Endothelial cell of umbilical vein (primary cell): Measurements from ENCODE around the gene TMEM19. TPM values are rescaled to one million over a fixed set of nuclear protein-coding genes. Genes with fewer than 3 reads are reported as not detected.

ENCODE experiments used
- BruUV-seq: library from RNA; stranded (reverse); fragments of 400-500 nt; replicated peaks from 2 replicates; lab custom pipeline; 2021; lab: Mats Ljungman, UMichigan
- CTCF ChIA-PET: fragments of 300-600, 350-600 bp; sonication (Branson Sonifier 250); formaldehyde crosslinking; loops from one replicate; lab custom pipeline; 2021; ENCODE audit warnings: antibody characterized with exemption, inconsistent platforms; lab: Charles Lee
- POLR2A ChIA-PET: fragments of 300-600, 350-600 bp; sonication (Branson Sonifier 250); formaldehyde crosslinking; loops from one replicate; lab custom pipeline; 2021; ENCODE audit warnings: antibody characterized with exemption, inconsistent platforms; lab: Charles Lee
- DNase-seq: peaks from one replicate; pipeline ENCODE4 v3.0.0-alpha.2; 2011; ENCODE audit warnings: low read depth, low spot score
- FAIRE-seq: peaks from 2 replicates; lab custom pipeline; 2011; peaks lifted over from hg19 to GRCh38; lab: Jason Lieb, UNC
- H2AFZ ChIP-seq: 2 replicates; pipeline ENCODE4 v1.6.0; 2012; ENCODE audit warnings: low read depth, low read length, control low read depth, inconsistent platforms
- H3K27ac ChIP-seq: 2 replicates; pipeline ENCODE4 v1.5.1; 2011; ENCODE audit warnings: low read depth, mild to moderate bottlenecking, control low read depth, low read length, moderate library complexity; ENCODE audit not compliant: insufficient read depth
- H3K27me3 ChIP-seq, 2 experiments: 2 replicates each; pipeline versions ENCODE4 v1.6.0 to v1.6.1; 2011; ENCODE audit warnings: low read length in 2 of 2, mixed read lengths in 1 of 2; ENCODE audit not compliant: control insufficient read depth in 2 of 2, insufficient read depth in 2 of 2
- H3K36me3 ChIP-seq, 2 experiments: 2 replicates in 1 of 2; 3 replicates in 1 of 2; pipeline ENCODE4 v1.5.1; 2011; ENCODE audit warnings: low read length in 2 of 2, mild to moderate bottlenecking in 1 of 2, moderate library complexity in 1 of 2; ENCODE audit not compliant: control insufficient read depth in 2 of 2, insufficient read depth in 2 of 2; ENCODE audit errors: extremely low read depth in 1 of 2
- H3K4me1 ChIP-seq: 3 replicates; pipeline ENCODE4 v1.5.1; 2011; ENCODE audit warnings: mild to moderate bottlenecking, low read length; ENCODE audit not compliant: control insufficient read depth, insufficient read depth; ENCODE audit errors: extremely low read depth
- H3K4me2 ChIP-seq: 2 replicates; pipeline ENCODE4 v1.6.1; 2011; ENCODE audit warnings: low read length, control low read depth, mixed read lengths; ENCODE audit not compliant: insufficient read depth
- H3K4me3 ChIP-seq, 3 experiments: fragments of 200-600 bp in 1 of 3; sonication (generic), shearing (Covaris generic) in 1 of 3; replicated peaks in 1 of 3; 2 replicates each; pipeline ENCODE4 v1.5.1; 2011 to 2016; ENCODE audit warnings: control low read depth in 3 of 3, low read length in 3 of 3, mild to moderate bottlenecking in 2 of 3, inconsistent platforms in 1 of 3, low read depth in 1 of 3, moderate library complexity in 1 of 3; ENCODE audit not compliant: insufficient read depth in 1 of 3
- H3K79me2 ChIP-seq: 2 replicates; pipeline ENCODE4 v1.6.0; 2012; ENCODE audit warnings: low read length, inconsistent platforms; ENCODE audit not compliant: control insufficient read depth, insufficient read depth
- H3K9ac ChIP-seq: replicated peaks from 2 replicates; pipeline ENCODE3; 2011; ENCODE audit warnings: low read length, control low read depth; ENCODE audit not compliant: insufficient read depth; ENCODE audit errors: extremely low read depth
- H3K9me1 ChIP-seq: replicated peaks from 3 replicates; pipeline ENCODE4 v1.6.0; 2011; ENCODE audit warnings: mild to moderate bottlenecking, low read length; ENCODE audit not compliant: control insufficient read depth, insufficient read depth; ENCODE audit errors: extremely low read depth
- H3K9me3 ChIP-seq: replicated peaks from 2 replicates; pipeline ENCODE4 v1.5.1; 2012; ENCODE audit warnings: low read length, inconsistent platforms; ENCODE audit not compliant: control insufficient read depth, insufficient read depth
- H4K20me1 ChIP-seq: replicated peaks from 2 replicates; pipeline ENCODE3; 2011; ENCODE audit warnings: mild to moderate bottlenecking, low read length; ENCODE audit not compliant: control insufficient read depth, insufficient read depth; ENCODE audit errors: extremely low read depth
- CTCF ChIP-seq, 2 donors: IDR thresholded peaks; 1 replicate in 1 of 2; 2 replicates in 1 of 2; pipeline ENCODE4 v1.5.1; 2011; ENCODE audit warnings: low read length in 2 of 2, mild to moderate bottlenecking in 2 of 2, moderate library complexity in 2 of 2, control low read depth in 1 of 2, inconsistent platforms in 1 of 2, low read depth in 1 of 2; ENCODE audit not compliant: insufficient read depth in 1 of 2; ENCODE audit errors: extremely low read depth in 1 of 2
- EZH2 ChIP-seq: IDR thresholded peaks from 2 replicates; pipeline ENCODE4 v1.6.1; 2012; ENCODE audit warnings: borderline replicate concordance, low read depth, mild to moderate bottlenecking, moderate library complexity, low read length, inconsistent platforms; ENCODE audit not compliant: severe bottlenecking
- FOS ChIP-seq: IDR thresholded peaks from 2 replicates; pipeline ENCODE4 v1.6.1; 2011; ENCODE audit warnings: mild to moderate bottlenecking, low read length, moderate library complexity, borderline replicate concordance; ENCODE audit not compliant: insufficient read depth
- JUN ChIP-seq: IDR thresholded peaks from 2 replicates; pipeline ENCODE4 v1.6.1; 2011; ENCODE audit warnings: borderline replicate concordance, low read depth; ENCODE audit not compliant: insufficient read length, insufficient read depth
- POLR2AphosphoS5 ChIP-seq: IDR thresholded peaks from 2 replicates; pipeline ENCODE4 v1.6.1; 2012; ENCODE audit warnings: low read depth, mild to moderate bottlenecking, control low read depth, low read length, moderate library complexity; ENCODE audit not compliant: insufficient read depth
- dilution Hi-C: fragments of 300-500 bp; cut with MboI; formaldehyde crosslinking; loops from one replicate; pipeline ENCODE4 v1.15.0; 2019; ENCODE audit warnings: low sequenced_read_pairs; ENCODE audit not compliant: extremely low pct_ligation_motif_present
- intact Hi-C: fragments of 100-400 bp; cut with micrococcal nuclease; formaldehyde crosslinking; loops from one replicate; pipeline ENCODE4 v1.10.0; 2022
- polyA plus RNA-seq, 4 experiments: library from polyadenylated mRNA; depleted of rRNA in 3 of 4; stranded (reverse) in 3 of 4; unstranded in 1 of 4; fragments of >200 nt; gene quantifications; 2 replicates each; pipeline versions ENCODE4 v1.2.1 to v1.2.3, GENCODE V29; 2011 to 2012; ENCODE audit warnings: missing spikeins in 1 of 4
- total RNA-seq: library from RNA; stranded (reverse); gene quantifications from 2 replicates; pipeline ENCODE4 v1.2.3, GENCODE V29; 2021
- TF ChIP-seq, protein P1 (sequence below): IDR thresholded peaks from 2 replicates; pipeline ENCODE4 v1.6.1; 2011; ENCODE audit not compliant: insufficient read depth, insufficient read length

TMEM19 gene
- total and polyA plus RNA-seq, 2 donors (not counting 3 experiments of a cell fraction or from before 2014, with no cell fraction given), result 20.4 to 23.8 TPM

GRCh38 chr12:71683633-71684032, 2.2 kb upstream of the TMEM19 start:
- no peaks in the 10 kb centered on the region for H3K27me3 ChIP-seq
- no peak overlapping the region for H3K4me3 ChIP-seq
- no peak overlapping the region for H2AFZ ChIP-seq
- no peak overlapping the region for H3K9ac ChIP-seq
- no peaks in the 10 kb centered on the region for H4K20me1 ChIP-seq
- ChIA-PET CTCF (interaction anchor here (4.6 kb wide), 1 partner anchor 62 kb away, joined by 59 read pairs; no protein-coding TSS in a partner anchor), POLR2A (no interaction called here)
- no peaks in the 10 kb centered on the region for H3K9me3 ChIP-seq
- intact Hi-C loops, result no loop called here
- dilution Hi-C loops, result no loop called here
- peaks cover 4% of the 10 kb centered on the region for H3K4me1 ChIP-seq
- BruUV-seq, result no TSS peak
- FAIRE-seq (no peak), DNase-seq (no peak)
- no peaks in the 10 kb centered on the region for H3K36me3 ChIP-seq
- TF ChIP-seq EZH2 (no peak), FOS (no peak), POLR2AphosphoS5 (no peak), CTCF (IDR thresholded peaks at IDR 0.05; ENCODE audit: extremely low read depth in 1 of 2, insufficient read depth in 1 of 2, low read depth in 1 of 2, low read length in 2 of 2) (no peak), JUN (no peak)
- TF ChIP-seq, protein P1, sequence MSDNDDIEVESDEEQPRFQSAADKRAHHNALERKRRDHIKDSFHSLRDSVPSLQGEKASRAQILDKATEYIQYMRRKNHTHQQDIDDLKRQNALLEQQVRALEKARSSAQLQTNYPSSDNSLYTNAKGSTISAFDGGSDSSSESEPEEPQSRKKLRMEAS, result no peak
- no peak overlapping the region for H3K4me2 ChIP-seq
- H3K27ac ChIP-seq, result no peak overlapping the region
- no peaks in the 10 kb centered on the region for H3K9me1 ChIP-seq
- H3K79me2 ChIP-seq, result no peaks in the 10 kb centered on the region
